HepG2 (cell line): Measurements from ENCODE around the gene PTGES3. TPM values are rescaled to one million over a fixed set of nuclear protein-coding genes. Genes with fewer than 3 reads are reported as not detected.

ENCODE experiments used
- GABPA ChIP-seq, 2 experiments: IDR thresholded peaks; 2 replicates each; pipeline ENCODE4 v1.6.1; 2011 to 2016; ENCODE audit warnings: low read depth in 2 of 2, low read length in 1 of 2, missing biosample characterization in 1 of 2, missing genetic modification characterization in 1 of 2
- ONECUT2 ChIP-seq: sonication (generic); formaldehyde crosslinking; IDR thresholded peaks from 2 replicates; pipeline ENCODE4 v1.4.0; 2020; ENCODE audit warnings: missing genetic modification reagents
- RAD21 ChIP-seq: fragments of 450-650 bp; formaldehyde crosslinking; IDR thresholded peaks from 2 replicates; pipeline ENCODE4 v1.5.0; 2020; ENCODE audit warnings: mild to moderate bottlenecking
- TAF15 ChIP-seq: fragments of 200-400 bp; formaldehyde crosslinking; IDR thresholded peaks from one replicate; pipeline ENCODE4 v1.6.1; 2018; ENCODE audit warnings: mild to moderate bottlenecking, low read depth, low read length; ENCODE audit not compliant: poor library complexity, severe bottlenecking
- ZKSCAN5 ChIP-seq: sonication (generic); formaldehyde crosslinking; IDR thresholded peaks from 2 replicates; pipeline ENCODE4 v1.5.1; 2020; ENCODE audit warnings: mild to moderate bottlenecking, missing genetic modification reagents
- ZNF530 ChIP-seq: sonication (generic); formaldehyde crosslinking; IDR thresholded peaks from 2 replicates; pipeline ENCODE4 v1.5.0; 2020; ENCODE audit warnings: low read depth, mild to moderate bottlenecking, missing genetic modification reagents
- ZNF567 ChIP-seq: sonication (generic); formaldehyde crosslinking; IDR thresholded peaks from 2 replicates; pipeline ENCODE4 v1.8.1; 2023; ENCODE audit warnings: mild to moderate bottlenecking, missing genetic modification reagents, borderline replicate concordance
- polyA plus RNA-seq, 8 experiments: library from polyadenylated mRNA; depleted of rRNA in 3 of 8; stranded (reverse) in 7 of 8; unstranded in 1 of 8; fragments of >200 nt; fragmentation: Illumina TruSeq in 4 of 8; extraction: Trizol in 4 of 8; gene quantifications; 2 replicates each; pipeline versions ENCODE4 v1.2.1 to v1.2.3, GENCODE V29; 2011 to 2016; ENCODE audit warnings: low read depth in 4 of 8, missing spikeins in 1 of 8, mixed read lengths in 1 of 8; ENCODE audit not compliant: insufficient read depth in 1 of 8
- total RNA-seq, 5 experiments: library from RNA; depleted of rRNA; stranded (reverse); fragments of >200 nt; fragmentation: Illumina TruSeq; extraction: Trizol; gene quantifications; 2 replicates each; pipeline ENCODE4 v1.2.3, GENCODE V29; 2016; ENCODE audit warnings: low read depth in 1 of 5
- TF ChIP-seq, protein P1 (sequence below): sonication (generic); formaldehyde crosslinking; conservative IDR thresholded peaks from 2 replicates; pipeline ENCODE4 v1.8.1; 2023; ENCODE audit warnings: missing genetic modification reagents
- TF ChIP-seq, protein P2 (sequence below): sonication (generic); formaldehyde crosslinking; IDR thresholded peaks from 2 replicates; pipeline ENCODE4 v1.8.1; 2023; ENCODE audit warnings: mild to moderate bottlenecking, missing genetic modification reagents, borderline replicate concordance
- TF ChIP-seq, protein P3 (sequence below): IDR thresholded peaks from 2 replicates; pipeline ENCODE4 v1.6.1; 2016
- TF ChIP-seq, protein P4 (sequence below): sonication (generic); formaldehyde crosslinking; IDR thresholded peaks from 2 replicates; pipeline ENCODE4 v1.5.0; 2020; ENCODE audit warnings: mild to moderate bottlenecking, missing genetic modification reagents
- TF ChIP-seq, protein P5 (sequence below): sonication (generic); formaldehyde crosslinking; IDR thresholded peaks from 2 replicates; pipeline ENCODE4 v1.4.0; 2020; ENCODE audit warnings: missing genetic modification reagents, borderline replicate concordance
- TF ChIP-seq, protein P6 (sequence below): sonication (generic); formaldehyde crosslinking; IDR thresholded peaks from 2 replicates; pipeline ENCODE4 v1.4.0; 2020; ENCODE audit warnings: missing genetic modification reagents, borderline replicate concordance
- TF ChIP-seq, protein P7 (sequence below): sonication (generic); formaldehyde crosslinking; IDR thresholded peaks from 2 replicates; pipeline ENCODE4 v1.4.0; 2020; ENCODE audit warnings: missing genetic modification reagents

PTGES3 gene
- total and polyA plus RNA-seq, 2 of the 13 experiments (the other 11 are each of a cell fraction or from before 2014, with no cell fraction given): 54.4 to 159 TPM

DNA sequence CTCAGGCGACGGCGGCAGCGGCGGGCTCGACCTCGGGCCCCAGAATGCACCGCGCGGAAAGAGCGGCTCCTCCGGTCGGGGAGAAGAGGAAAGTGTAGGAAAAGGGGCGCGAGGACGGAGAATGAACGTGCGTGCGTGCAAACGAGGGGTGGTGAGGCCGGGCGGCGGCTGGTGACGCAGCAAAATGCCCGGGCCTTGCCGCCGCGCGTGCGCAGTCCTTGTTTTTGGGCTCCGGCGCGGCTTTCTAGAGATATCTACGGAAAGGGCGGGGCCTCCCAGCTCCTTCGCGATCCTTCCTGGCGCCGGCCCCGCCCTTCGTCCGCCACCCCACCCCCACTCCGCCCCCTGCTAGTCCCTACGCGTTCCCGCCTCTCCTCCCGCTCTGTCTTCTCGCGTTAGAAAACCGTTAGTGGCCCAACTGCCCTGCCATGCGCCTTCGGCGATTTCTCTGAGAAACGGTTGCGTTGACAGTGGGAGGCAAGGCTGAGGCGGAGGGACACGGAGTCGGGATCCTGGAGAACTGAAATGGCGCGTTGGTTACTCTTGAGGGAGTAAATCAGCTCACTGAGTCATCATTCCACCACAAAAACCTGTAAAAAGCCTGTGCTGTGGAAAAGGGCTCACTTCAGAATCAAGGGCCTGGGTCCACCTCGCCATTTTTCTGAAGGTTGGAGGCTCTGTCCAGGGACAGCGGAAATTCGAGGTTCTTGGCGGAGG, at the start of gene PTGES3 (continued):
- TF ChIP-seq, protein P1, sequence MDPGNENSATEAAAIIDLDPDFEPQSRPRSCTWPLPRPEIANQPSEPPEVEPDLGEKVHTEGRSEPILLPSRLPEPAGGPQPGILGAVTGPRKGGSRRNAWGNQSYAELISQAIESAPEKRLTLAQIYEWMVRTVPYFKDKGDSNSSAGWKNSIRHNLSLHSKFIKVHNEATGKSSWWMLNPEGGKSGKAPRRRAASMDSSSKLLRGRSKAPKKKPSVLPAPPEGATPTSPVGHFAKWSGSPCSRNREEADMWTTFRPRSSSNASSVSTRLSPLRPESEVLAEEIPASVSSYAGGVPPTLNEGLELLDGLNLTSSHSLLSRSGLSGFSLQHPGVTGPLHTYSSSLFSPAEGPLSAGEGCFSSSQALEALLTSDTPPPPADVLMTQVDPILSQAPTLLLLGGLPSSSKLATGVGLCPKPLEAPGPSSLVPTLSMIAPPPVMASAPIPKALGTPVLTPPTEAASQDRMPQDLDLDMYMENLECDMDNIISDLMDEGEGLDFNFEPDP (CRISPR knock-in tag): no peak; the same call in 1 of the 2 replicates
- TF ChIP-seq, protein P2, sequence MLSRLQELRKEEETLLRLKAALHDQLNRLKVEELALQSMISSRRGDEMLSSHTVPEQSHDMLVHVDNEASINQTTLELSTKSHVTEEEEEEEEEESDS: peak; percentile 93
- TF ChIP-seq GABPA (IDR thresholded peaks at IDR 0.05; ENCODE audit: low read depth, low read length) (peak; percentile 20; the same call in 1 of the 2 replicates), GABPA (CRISPR knock-in tag; IDR thresholded peaks at IDR 0.05; ENCODE audit: low read depth) (peak; percentile 60; the same call in 1 of the 2 replicates), ONECUT2 (CRISPR knock-in tag) (peak; percentile 56), TAF15 (peak; percentile 65), ZNF567 (no peak), RAD21 (CRISPR knock-in tag) (no peak), ZNF530 (CRISPR knock-in tag) (0 out of 2 replicates have a peak, but pooled peaks have one; percentile 33), ZKSCAN5 (CRISPR knock-in tag) (no peak)
- TF ChIP-seq, protein P3, sequence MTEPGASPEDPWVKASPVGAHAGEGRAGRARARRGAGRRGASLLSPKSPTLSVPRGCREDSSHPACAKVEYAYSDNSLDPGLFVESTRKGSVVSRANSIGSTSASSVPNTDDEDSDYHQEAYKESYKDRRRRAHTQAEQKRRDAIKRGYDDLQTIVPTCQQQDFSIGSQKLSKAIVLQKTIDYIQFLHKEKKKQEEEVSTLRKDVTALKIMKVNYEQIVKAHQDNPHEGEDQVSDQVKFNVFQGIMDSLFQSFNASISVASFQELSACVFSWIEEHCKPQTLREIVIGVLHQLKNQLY: peak; percentile 15; the same call in 1 of the 2 replicates
- TF ChIP-seq, protein P4, sequence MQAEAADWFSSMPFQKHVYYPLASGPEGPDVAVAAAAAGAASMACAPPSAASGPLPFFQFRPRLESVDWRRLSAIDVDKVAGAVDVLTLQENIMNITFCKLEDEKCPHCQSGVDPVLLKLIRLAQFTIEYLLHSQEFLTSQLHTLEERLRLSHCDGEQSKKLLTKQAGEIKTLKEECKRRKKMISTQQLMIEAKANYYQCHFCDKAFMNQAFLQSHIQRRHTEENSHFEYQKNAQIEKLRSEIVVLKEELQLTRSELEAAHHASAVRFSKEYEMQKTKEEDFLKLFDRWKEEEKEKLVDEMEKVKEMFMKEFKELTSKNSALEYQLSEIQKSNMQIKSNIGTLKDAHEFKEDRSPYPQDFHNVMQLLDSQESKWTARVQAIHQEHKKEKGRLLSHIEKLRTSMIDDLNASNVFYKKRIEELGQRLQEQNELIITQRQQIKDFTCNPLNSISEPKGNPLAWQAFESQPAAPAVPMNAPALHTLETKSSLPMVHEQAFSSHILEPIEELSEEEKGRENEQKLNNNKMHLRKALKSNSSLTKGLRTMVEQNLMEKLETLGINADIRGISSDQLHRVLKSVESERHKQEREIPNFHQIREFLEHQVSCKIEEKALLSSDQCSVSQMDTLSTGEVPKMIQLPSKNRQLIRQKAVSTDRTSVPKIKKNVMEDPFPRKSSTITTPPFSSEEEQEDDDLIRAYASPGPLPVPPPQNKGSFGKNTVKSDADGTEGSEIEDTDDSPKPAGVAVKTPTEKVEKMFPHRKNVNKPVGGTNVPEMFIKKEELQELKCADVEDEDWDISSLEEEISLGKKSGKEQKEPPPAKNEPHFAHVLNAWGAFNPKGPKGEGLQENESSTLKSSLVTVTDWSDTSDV (CRISPR knock-in tag): peak; percentile 91; the same call in 1 of the 2 replicates
- TF ChIP-seq, protein P5, sequence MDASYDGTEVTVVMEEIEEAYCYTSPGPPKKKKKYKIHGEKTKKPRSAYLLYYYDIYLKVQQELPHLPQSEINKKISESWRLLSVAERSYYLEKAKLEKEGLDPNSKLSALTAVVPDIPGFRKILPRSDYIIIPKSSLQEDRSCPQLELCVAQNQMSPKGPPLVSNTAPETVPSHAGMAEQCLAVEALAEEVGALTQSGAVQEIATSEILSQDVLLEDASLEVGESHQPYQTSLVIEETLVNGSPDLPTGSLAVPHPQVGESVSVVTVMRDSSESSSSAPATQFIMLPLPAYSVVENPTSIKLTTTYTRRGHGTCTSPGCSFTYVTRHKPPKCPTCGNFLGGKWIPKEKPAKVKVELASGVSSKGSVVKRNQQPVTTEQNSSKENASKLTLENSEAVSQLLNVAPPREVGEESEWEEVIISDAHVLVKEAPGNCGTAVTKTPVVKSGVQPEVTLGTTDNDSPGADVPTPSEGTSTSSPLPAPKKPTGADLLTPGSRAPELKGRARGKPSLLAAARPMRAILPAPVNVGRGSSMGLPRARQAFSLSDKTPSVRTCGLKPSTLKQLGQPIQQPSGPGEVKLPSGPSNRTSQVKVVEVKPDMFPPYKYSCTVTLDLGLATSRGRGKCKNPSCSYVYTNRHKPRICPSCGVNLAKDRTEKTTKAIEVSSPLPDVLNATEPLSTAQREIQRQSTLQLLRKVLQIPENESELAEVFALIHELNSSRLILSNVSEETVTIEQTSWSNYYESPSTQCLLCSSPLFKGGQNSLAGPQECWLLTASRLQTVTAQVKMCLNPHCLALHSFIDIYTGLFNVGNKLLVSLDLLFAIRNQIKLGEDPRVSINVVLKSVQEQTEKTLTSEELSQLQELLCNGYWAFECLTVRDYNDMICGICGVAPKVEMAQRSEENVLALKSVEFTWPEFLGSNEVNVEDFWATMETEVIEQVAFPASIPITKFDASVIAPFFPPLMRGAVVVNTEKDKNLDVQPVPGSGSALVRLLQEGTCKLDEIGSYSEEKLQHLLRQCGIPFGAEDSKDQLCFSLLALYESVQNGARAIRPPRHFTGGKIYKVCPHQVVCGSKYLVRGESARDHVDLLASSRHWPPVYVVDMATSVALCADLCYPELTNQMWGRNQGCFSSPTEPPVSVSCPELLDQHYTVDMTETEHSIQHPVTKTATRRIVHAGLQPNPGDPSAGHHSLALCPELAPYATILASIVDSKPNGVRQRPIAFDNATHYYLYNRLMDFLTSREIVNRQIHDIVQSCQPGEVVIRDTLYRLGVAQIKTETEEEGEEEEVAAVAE (CRISPR knock-in tag): peak; percentile 88
- TF ChIP-seq, protein P6, sequence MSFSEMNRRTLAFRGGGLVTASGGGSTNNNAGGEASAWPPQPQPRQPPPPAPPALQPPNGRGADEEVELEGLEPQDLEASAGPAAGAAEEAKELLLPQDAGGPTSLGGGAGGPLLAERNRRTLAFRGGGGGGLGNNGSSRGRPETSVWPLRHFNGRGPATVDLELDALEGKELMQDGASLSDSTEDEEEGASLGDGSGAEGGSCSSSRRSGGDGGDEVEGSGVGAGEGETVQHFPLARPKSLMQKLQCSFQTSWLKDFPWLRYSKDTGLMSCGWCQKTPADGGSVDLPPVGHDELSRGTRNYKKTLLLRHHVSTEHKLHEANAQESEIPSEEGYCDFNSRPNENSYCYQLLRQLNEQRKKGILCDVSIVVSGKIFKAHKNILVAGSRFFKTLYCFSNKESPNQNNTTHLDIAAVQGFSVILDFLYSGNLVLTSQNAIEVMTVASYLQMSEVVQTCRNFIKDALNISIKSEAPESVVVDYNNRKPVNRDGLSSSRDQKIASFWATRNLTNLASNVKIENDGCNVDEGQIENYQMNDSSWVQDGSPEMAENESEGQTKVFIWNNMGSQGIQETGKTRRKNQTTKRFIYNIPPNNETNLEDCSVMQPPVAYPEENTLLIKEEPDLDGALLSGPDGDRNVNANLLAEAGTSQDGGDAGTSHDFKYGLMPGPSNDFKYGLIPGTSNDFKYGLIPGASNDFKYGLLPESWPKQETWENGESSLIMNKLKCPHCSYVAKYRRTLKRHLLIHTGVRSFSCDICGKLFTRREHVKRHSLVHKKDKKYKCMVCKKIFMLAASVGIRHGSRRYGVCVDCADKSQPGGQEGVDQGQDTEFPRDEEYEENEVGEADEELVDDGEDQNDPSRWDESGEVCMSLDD: peak; percentile 80; the same call in 1 of the 2 replicates
- TF ChIP-seq, protein P7, sequence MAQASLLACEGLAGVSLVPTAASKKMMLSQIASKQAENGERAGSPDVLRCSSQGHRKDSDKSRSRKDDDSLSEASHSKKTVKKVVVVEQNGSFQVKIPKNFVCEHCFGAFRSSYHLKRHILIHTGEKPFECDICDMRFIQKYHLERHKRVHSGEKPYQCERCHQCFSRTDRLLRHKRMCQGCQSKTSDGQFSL (CRISPR knock-in tag): no peak
